ENCODE results near the gene YOD1.

DNA sequence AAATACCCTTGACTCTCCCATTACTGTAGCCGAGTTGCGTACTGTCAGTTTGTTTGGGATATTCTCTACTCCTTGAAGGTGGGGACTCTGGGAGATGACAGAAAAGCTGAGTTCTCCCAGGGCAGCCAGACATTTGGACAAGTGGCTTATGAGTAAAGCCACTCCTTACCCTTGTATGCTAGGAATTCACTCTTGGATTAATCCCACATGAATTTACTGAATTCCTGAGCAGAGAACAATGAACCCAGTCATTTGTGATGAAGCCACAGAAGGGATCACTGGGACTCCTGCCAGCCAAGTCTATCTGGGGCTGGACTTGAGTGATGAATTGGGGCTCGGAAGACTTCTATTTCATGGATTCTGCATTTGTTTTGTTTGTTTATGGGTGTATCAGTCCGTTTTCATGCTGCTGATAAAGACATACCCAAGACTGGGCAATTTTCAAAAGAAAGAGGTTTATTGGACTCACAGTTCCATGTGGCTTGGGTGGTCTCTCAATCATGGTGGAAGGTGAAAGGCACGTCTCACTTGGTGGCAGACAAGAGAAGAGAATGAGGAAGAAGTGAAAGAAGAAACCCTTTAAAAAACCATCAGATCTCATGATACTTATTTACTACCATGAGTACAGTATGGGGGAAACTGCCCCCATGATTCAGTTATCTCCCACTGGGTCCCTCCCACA, 43.5 kb downstream of the YOD1 start:
- no peak for TF ChIP-seq CTCF (IDR thresholded peaks at IDR 0.05; ENCODE audit: insufficient read depth, low read length, poor library complexity, severe bottlenecking)
- no peak for TF ChIP-seq EZH2phosphoT487 (conservative IDR thresholded peaks at IDR 0.05; ENCODE audit: low read length)

Data from SU-DHL-6 (cell line).